ENCODE data around the gene TTLL12.

GRCh38 chr22:43160497-43161126, 26.3 kb downstream of the TTLL12 start:
- TF ChIP-seq POLR2A (IDR thresholded peaks at IDR 0.05) = no peak
- no peak for TF ChIP-seq CTCF (IDR thresholded peaks at IDR 0.05)

Data from lower leg skin (tissue), 3 donors.